NOMO-1 treated with dmso at 0.1 percent for 144 hours (cell line): ENCODE data around the gene SMARCA4.

Experiments
- DNase-seq: peaks from one replicate; lab custom pipeline; 2025; ENCODE audit not compliant: unreplicated experiment; lab: John Stamatoyannopoulos, UW

The SMARCA4 gene

DNA sequence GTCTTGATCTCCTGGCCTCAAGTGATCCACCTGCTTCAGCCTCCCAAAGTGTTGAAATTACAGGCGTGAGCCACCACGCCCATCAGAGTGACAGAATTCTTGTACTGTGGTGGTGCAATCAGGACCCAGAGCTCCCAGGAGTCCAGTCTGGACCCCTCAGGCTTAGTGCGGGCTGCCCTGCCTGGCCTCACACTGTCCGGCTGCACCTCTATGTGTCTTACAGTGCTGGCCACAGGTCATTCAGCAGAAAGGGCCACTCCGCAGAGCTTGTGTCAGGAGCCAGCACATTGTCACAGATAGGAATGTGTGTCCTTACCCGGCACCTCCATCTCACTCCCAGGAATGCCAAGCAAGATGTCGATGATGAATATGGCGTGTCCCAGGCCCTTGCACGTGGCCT, 49.2 kb downstream of the SMARCA4 start:
- DNase-seq: no peak

DNA sequence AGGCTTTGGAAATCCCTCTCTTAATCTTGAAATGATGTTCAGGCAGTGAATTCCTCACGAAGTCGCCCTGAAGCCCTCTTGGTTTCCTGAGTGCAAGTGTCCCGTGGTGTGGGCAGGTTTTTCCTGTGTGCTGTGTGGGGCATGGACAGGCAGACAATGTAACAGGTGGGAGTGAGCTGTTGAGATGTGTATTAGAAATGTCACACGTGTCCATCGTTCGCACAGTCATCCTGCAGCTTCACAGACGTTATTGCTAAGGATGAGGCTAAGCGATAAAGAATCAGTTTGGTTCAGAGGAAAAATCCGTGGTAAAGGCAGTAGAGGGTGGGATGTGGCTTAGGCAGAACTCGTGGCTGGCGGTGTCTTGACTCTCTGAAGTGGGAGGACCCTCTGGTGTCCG, 51.7 kb downstream of the SMARCA4 start:
- DNase-seq: no peak

DNA sequence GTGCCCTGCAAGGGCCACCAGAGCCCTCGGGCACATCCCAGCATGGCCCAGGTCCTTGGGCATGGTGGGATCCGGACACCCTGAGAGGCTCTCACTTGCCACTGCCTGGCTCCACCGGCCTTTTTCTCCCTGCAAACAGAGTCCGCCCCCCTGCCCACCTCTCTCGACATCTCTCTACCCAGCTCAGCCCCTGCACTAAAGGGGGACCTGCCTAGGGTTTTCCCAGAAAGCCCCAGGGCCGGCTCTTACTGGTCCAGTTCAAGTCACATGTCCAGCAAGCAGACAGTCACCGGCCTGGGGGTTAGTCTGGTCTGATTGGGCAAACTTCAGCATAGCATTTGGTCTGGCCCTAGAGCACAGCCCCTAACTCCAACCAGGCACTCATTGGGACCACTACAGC, 52.9 kb downstream of the SMARCA4 start:
- DNase-seq: no peak

DNA sequence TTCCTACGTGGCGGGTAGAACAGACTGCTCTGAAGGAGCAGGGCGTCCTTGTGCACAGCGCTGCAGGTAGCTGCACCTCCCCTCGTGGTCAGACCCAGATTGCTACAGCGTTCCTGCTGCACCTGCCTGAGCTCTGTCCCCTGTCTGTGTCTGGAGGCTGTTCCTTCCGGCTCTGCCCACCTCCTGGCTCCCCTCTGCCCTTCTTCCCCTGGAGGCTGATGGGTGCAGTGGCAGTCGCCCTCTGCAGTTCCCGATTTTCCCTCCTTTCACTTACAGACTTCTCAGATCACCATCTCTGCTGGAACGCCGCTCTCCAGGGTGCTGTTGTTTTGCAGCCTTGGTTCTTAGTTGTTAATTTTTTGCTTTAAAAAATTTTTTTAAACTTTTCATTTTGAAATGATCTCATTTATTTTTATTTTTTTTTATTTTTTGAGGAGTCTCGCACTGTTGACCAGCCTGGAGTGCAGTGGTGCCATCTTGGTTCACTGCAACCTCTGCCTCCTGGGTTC, 53.6 kb downstream of the SMARCA4 start:
- no peak for DNase-seq

DNA sequence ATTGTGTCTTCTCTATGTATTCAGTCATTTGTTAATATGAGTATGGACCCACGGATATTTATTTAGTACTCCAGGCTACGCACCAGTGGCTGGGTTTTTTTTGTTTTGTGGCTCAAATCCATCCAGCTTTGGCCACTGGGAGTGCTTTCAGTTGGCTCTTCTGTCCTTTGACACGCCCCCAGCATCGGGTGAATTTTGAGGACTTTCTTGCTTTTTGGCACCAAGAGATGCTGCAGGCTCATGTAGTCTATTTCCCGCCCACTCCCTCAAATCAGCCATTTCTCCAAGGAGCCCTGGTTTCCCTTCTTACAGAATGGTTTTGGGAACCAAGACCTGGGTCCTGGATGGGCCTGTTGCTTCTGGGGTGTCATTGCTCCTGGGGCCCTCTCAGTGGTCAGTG, 55.8 kb downstream of the SMARCA4 start:
- no peak for DNase-seq

DNA sequence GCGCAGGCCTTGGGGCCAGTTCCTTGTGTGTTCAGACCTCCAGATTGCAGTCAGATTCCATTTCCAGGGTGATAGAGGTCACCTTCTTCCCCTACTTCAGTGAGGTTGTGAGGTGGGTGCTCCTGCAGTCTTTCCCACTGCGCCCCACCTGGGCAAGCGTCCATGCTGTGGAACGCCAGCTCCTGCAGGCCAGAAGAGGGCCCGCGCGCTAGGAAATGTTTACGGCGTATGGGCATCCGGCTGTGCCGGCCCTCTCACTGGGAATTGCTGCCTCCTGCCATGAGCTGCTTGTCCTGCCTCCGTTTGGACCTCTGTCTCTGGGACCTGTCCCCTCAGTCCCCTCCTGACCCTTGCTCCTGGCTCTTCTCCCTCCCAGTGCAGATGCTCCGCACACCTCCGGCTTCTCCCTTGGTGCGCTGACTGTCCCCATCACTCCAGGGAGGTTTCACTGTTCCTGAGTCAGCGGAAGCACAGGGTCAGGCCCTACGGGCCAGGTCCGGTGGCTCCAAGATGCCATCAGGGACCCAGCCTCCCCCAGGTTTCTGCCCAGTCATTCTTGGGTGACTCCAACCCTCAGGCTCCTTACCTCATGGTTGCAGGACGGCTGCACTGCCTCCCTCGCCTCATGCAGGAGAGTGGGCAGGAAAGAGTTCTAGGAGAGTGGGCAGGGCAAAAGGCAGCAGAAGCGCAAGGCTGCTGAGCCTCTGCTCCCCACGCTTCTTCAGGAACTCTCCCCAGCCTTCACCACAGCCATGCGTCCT, 56.6 kb downstream of the SMARCA4 start:
- DNase-seq: no peak

DNA sequence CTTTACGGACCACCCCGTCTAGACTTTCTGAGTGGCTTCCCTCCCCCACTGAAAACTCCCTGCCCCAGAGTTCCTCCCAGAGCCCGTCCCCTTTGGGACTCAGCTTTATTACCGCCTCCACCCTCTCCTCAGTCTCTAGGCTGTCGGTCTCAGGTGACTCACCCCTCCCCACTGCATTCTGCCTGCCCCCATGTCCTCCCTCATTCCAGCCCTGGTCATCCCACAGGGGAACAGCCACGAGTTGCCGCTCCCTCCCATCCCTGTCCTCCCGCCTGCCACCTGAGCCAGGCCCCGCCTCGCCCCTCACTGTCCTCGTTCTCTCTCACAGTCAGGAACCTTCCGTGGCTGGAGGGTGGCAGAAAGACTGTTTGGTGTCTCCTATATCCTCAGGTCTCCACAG, 57.3 kb downstream of the SMARCA4 start:
- DNase-seq: no peak

DNA sequence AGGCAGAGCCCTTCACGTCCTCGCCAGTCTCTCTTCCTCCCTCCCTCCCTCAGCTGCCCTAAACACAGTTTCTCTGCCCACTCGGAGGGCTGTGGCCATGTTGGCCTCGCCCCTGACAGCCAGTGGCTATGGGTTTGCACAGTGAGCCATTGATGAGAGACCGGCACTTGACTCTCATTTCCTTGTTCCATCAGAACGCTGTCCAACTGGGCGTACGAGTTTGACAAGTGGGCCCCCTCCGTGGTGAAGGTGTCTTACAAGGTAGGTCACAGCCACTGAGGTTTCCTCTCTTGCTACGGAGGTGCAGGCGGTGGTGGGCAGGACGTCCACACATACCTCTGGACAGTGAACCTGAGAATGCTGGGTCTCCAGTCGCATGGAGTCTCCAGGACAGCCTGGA, 57.9 kb downstream of the SMARCA4 start:
- DNase-seq: no peak

DNA sequence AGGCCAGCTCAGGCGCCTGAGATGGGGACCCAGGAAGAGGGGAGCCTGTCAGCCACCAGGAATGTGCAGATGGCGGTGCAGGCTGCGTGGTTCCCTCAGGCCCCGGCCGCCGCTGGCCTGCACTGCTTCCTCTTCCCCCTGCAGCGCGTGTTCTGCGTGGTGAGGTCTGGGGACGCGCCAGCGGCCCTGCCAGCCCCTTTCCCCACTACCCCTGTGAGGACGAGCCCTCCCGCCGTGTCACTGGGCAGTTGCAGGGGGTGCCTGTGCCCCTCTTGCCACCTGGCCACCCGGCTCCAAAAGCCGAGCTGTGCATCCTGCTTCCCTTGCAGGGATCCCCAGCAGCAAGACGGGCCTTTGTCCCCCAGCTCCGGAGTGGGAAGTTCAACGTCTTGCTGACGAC, 58.4 kb downstream of the SMARCA4 start:
- no peak for DNase-seq

DNA sequence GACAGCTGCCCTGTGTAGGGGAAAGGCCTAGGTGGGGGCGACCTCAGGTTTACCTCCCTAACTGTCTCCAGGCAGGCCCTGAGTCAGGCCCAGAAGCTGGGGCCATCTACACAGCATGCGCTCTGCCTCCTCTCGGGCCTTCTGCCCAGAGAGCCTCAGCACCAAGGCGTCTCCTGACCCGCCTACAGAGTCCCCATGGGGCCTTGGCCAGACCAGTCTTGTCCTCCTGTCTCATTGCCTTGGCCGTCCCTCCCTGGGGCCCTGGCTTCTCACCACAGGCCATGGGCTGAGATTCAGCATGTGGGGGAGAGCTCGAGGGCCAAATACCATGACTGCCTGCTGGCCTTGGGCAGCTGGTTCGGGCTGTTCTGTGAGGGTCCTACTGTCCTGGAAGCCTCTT, 59.0 kb downstream of the SMARCA4 start:
- no peak for DNase-seq

DNA sequence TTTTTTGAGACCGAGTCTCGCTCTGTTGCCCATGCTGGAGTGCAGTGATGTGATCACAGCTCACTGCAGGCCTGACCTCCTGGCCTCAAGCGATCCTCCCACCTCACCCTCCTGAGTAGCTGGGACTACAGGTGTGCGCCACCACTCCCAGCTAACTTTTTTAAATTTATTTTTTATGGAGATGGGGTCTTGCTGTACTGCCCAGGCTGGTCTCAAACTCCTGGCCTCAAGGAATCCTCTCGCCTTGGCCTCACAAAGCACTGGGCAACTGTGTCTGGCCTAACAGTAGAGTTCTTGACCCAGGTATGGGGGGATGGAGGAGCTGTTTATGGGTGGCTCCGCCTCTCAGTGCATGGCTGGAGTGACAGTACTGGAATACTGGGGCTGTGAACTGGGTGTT, 59.6 kb downstream of the SMARCA4 start:
- no peak for DNase-seq

DNA sequence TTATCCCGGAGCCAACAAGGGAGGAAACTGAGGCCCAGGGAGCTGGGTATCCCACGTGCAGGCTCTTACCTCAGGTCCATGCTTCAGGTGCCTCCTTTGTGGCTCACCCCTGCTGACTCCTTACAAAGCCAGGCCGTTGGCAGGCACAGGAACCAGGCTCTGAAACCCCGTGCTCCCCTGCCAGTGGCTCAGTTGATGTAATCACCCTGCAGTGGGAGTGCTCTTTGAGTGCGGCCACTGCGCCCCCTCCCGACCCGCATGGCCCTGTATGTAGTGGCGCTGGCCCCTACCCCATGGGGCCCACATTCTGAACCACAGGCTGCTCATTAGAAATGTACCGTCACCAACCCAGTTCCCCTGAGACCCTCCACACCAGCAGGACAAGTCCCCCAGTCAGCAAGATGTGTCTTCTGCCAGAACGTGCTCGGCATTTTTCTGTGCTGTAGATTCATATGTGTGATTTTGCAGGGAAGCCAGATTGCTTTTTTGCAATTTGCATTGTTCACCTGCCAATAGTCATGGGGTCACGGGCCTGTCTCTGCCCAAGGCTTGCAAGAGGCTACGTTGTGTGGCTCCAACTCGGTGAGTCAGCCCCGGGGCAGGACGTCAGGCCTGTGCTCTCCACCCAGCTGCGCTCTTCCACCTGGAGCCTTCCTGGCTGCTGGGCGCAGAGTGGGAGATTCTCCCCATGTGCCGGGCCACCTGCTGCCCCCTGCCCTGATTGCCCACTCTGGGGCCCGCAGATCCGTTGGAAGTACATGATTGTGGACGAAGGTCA, 60.3 kb downstream of the SMARCA4 start:
- no peak for DNase-seq

DNA sequence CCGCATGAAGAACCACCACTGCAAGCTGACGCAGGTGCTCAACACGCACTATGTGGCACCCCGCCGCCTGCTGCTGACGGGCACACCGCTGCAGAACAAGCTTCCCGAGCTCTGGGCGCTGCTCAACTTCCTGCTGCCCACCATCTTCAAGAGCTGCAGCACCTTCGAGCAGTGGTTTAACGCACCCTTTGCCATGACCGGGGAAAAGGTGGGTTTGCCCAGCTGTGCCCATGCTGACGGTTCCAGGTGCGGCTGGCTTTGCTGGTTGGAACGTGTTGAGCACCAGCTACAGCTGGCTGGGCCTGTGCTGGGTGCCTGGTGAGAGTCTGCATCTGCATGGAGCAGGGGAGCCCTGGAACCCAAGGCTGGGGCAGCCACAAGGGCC, 60.9 kb downstream of the SMARCA4 start:
- no peak for DNase-seq

DNA sequence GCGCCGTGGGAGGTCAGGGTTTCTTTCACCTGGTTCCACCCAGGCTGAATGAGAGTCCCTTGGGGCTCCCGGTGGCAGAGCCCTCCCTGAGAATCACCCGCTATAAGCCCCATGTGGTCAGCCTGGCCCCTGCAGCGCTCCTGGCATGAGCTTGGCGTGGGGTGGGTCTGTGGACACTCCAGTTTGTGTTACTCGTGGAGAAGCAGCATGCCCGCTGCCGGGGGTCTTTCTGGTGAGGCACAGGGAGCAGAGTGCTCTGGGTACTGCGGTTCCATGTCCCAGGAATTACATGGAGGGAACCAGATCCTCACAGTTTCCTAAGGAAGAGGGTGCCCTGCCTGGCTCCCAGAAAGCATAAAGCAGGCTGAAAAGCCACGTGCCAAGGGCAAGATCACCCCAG, 62.2 kb downstream of the SMARCA4 start:
- DNase-seq: no peak

DNA sequence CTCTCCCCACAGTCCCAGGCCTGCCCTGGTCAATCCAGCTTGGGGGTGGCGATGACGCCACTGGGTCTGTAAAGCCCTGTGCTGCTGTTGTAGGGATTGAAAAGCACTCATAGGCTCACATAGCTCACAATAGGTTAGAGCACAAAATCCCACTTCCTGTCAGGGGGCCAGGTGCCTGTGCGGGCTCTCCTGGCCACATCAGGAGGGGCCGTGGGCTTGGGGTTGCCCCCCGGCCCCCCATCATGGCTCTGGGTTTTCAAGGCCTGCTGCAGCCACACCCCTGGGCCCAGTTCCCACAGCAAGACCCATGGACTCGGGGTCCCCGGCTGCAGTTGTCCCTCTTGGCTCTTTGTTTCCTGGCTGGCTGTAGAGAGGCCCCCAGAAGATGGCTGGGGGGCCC, 62.9 kb downstream of the SMARCA4 start:
- DNase-seq: no peak

DNA sequence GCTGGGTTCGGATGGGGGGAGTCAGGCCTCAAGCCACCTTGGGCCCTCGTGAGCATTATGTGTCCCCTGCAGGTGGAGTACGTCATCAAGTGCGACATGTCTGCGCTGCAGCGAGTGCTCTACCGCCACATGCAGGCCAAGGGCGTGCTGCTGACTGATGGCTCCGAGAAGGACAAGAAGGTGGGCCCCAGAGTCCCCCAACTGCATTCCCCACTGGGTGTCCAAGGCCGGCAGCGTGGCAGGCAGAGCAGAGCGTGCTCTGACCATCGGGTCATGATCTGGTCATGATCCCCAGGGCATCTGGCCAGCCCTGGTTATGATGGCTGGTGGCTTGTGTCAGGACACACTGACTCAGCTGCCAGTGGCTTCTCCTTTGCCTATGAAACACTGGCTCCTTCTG, 63.4 kb downstream of the SMARCA4 start:
- no peak for DNase-seq

DNA sequence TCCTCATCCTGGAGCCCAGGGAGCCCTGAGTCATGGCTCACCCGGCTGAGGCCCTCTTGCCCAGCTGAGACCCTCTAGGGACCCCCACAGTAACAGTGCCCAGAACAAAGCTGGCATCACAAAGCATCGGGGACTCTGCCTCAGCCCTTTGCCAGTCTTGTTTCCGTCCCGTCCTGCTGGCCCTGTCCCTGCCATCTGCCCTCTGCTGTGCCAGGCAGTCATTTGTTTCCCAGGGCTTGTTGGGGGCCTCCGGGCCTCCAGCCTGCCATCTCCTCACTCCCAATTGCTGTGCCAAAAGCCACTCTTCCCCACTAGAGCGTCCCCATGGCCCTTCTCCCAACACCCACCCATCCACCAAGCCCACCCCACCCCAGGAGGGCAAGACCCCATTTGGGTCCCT, 64.2 kb downstream of the SMARCA4 start:
- no peak for DNase-seq

DNA sequence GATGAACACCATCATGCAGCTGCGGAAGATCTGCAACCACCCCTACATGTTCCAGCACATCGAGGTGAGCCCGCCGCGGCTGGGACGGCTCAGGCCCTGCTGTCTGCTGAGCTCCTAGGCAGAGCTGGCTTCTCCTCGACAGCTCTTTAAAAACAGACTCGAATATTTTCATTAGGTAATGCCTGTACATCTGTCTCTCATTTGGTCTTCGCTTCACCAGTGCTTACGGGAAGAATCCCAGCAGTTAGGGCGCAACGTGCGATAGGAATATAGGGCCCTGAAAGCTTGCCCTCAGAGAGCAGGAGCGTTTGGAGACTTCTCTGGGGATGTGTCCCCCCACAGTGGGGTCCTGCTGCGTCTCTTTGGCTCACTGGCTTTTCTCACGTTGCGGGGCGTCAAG, 64.6 kb downstream of the SMARCA4 start:
- DNase-seq: no peak

DNA sequence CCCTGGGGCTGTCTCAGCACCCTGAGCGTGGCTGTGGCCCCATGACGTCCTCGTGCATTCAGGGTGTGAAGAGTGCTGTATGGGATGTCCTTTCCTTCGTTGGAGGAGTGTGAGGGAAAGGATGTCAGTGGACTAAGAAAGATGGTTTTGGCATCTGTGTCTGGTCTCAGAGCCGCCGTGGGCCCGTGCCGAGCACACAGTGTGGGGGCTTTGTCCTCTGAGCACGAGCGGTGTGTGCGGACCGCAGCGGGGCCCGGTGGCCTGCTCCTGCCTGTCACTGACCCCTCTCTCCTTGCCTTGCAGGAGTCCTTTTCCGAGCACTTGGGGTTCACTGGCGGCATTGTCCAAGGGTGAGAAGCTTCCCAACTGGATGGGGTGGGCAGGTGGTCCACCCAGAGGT, 65.2 kb downstream of the SMARCA4 start:
- no peak for DNase-seq

DNA sequence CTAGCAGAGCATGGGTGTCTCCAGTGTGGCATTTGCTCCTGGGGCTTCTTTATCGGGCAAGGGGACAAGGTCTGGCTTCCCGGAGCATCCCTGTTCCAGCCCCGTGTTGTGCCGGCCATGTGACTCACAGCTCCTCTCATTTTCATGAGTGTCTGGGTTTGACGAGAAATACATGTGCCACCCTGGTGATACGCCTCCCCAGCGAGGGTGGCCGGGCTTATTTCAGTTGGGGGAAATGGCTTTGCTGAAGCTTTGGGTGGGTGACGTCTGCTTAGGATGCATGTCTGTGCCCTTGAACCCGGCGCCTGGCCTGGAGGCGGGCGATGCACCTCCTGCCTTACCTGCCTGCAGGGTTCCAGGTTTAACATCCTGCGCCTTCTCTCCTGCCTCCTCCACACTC, 66.6 kb downstream of the SMARCA4 start:
- DNase-seq: no peak

DNA sequence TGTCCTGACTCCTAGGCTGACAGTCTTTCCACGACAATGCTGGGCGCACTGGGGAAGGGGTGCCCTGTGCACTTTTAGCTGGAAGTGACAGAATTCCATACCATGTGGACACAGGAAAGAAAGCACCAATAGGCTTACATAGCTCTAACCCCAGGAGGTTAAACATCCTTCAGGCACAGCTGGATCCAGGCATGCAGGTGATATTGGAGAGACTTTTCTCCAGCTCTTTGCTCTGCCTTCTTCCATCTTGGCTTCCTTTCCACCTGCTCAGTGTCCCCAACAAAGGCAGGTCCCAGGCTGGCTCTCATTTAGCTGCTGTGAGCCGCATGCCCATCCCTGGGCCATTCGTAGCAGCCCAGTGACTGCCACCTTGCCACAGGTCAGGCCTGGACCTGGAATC, 67.3 kb downstream of the SMARCA4 start:
- no peak for DNase-seq

DNA sequence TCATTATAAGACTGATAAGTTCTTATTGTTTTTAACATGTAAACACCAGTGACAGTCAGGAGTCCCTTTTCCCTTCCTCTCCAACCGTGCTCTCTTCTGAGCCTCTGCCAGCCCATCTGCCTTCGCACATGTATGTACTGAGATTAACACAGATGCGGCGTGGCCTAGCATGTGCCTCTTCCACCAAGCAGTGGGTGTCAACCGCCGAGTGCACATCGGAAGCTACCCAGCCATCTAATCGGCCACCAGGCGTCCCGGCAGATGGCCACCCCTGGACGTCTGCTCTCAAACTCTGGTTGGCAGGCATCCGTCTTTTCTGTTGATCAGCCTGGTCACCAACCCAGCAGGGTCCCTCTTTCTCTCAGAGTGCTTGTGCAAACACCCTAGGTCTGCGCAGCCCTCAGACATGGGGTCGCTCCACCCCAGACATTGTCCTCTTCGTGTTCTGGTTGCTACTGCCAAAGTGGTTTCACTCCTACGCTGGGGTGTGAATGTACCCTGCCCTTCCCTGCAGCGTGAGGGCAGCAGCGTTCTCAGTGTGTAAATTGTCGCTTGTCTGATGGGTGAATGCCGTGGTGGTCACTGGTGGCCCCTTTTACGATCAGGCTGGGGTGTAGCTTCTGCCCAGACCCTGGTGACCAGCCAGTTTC, 70.7 kb downstream of the SMARCA4 start:
- no peak for DNase-seq
